Astrocyte of the spinal cord (primary cell): Measurements from ENCODE around the gene E2F7.

Experiments used
- DNase-seq: peaks from one replicate; pipeline ENCODE4 v3.0.0; 2011; ENCODE audit warnings: low read depth, low spot score
- H3K4me3 ChIP-seq: 2 replicates; pipeline ENCODE4 v1.5.1; 2011; ENCODE audit warnings: low read depth, mild to moderate bottlenecking, low read length, moderate library complexity
- in situ Hi-C: cut with HindIII; loops from 2 replicates; pipeline ENCODE4 v1.10.0; 2017; ENCODE audit warnings: low sequenced_read_pairs
- TF ChIP-seq, protein P1 (sequence below): IDR thresholded peaks from 2 replicates; pipeline ENCODE4 v1.5.1; 2012; ENCODE audit warnings: low read depth, mild to moderate bottlenecking, low read length, inconsistent platforms

E2F7 gene

DNA sequence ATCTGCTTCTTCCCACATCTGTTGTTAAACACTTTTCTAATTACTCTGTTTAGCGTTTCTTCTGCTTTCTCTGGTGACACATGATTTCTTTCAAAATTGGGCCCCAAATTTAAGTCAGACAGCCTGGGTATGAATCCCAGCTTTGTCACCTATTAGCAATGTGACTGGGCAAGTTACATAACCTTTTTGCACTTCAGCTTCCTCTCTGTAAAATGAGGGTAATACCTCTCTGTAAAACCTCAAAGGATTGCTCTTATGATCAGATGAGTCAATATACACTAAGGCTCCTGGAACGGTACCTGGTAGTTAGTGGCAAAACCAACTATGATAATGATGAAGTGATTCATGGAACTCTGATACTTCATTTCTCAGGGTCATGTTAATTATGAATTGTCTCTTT is 33.0 kb downstream of the E2F7 start:
- TF ChIP-seq, protein P1, sequence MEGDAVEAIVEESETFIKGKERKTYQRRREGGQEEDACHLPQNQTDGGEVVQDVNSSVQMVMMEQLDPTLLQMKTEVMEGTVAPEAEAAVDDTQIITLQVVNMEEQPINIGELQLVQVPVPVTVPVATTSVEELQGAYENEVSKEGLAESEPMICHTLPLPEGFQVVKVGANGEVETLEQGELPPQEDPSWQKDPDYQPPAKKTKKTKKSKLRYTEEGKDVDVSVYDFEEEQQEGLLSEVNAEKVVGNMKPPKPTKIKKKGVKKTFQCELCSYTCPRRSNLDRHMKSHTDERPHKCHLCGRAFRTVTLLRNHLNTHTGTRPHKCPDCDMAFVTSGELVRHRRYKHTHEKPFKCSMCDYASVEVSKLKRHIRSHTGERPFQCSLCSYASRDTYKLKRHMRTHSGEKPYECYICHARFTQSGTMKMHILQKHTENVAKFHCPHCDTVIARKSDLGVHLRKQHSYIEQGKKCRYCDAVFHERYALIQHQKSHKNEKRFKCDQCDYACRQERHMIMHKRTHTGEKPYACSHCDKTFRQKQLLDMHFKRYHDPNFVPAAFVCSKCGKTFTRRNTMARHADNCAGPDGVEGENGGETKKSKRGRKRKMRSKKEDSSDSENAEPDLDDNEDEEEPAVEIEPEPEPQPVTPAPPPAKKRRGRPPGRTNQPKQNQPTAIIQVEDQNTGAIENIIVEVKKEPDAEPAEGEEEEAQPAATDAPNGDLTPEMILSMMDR, result no peak
- H3K4me3 ChIP-seq, result no peak overlapping the region
- in situ Hi-C loops, result no loop called here
- DNase-seq, result peak; percentile 54

DNA sequence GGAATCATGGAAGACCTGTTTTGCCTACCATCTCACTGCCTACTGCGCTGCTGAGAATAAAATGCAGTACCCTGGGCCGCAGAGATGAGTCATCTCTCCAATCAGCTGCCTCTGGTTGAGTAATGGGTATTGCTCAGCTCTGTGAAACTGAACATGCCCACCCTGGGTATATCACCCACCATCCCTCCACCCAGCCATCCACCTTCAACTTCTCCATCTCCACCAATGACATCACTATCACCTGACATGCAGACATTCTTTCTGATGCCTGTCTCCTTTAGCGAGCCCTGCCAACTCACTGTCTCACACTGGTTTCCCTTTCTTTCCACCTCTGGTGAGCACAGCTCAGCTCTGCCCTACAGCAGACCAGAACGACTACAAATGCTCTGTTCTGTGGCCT is 33.6 kb downstream of the E2F7 start:
- TF ChIP-seq, protein P1, result no peak
- H3K4me3 ChIP-seq, result no peak overlapping the region
- in situ Hi-C loops, result no loop called here
- DNase-seq, result peak; percentile 72

DNA sequence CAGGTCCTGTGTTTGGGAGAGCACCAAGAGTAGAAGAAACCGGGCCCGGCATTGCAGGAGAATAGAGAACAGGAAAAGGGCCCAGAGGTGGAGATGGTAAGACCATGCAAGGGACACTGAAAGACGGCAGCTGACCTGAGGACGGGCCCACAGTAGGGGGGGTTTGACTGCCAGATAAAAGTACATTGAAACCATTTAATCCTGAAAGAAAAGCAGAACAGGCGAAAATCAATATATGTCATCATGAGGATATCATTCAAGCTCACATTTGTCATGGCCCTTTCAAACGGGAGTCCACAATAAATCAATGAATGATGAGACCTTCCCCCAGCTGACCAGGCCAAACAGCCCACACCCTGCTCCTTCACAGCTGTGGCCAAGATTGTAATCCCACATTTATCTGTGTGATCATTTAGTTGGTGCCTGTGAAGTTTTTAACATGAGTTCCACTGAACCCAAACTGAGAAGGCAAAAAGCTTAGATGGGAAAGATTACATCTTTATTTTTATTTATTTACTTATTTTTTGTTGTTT is 39.5 kb downstream of the E2F7 start:
- H3K4me3 ChIP-seq, result no peak overlapping the region
- TF ChIP-seq, protein P1, result no peak
- no peak for DNase-seq
- in situ Hi-C loops, result no loop called here

DNA sequence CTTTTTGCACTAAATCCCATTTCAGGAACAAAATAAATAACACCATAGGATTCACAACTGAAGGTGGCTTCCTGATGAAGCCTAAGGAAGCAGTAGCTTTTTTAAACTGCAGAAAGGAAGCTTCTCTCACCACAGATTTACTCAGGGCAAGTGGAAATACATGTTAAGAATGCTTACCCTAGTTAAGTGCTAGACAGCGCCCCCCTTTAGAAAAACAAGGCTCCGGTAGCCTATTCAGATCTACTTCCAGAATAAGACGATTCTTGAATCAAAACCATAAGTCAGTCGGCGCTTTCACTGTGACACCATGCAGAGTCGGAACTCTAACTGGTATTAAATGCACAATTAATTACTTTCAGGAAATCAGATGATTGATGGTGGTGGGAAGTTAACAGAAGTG is 41.9 kb downstream of the E2F7 start:
- H3K4me3 ChIP-seq, result no peak overlapping the region
- no peak for DNase-seq
- in situ Hi-C loops, result no loop called here
- TF ChIP-seq, protein P1, result no peak

DNA sequence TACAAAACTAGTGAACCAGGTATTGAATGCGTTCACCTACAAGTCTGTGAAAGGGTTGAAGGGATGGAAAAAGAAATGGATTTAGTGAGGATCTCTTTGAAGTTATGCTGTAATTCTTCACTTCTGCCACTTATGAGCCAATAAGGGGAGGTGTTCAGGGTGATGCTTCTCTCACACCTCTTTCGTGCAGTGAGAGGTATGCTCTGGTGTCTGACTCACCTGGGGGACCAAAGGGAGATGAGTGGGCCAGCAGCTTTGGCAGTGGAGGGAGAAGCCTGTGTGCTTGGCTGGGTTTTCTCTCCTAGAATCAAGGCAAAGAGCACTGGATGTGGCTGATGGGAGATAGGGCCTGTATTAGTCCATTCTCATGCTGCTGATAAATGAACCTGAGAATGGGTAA is 45.4 kb downstream of the E2F7 start:
- in situ Hi-C loops, result no loop called here
- TF ChIP-seq, protein P1, result no peak
- no peak for DNase-seq
- H3K4me3 ChIP-seq, result no peak overlapping the region

DNA sequence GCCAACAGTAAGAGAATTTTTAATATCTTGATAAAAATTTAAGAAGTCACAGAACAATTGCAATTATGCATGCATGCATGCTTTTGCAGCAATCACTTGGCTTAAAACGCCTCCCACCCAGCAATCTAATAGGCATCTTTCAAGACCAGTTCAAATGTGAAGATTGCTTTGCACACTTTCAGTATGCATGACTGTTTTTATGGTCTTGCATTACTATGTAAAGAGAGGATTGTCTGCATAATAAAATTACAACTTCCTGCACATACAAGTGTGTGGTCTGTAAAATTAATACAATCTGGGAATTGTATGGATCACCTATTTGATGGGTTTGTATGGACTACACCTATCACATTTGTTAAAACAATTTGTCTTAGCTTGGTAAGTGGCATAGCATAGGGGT is 48.8 kb downstream of the E2F7 start:
- no peak for DNase-seq
- TF ChIP-seq, protein P1, result no peak
- in situ Hi-C loops, result no loop called here

DNA sequence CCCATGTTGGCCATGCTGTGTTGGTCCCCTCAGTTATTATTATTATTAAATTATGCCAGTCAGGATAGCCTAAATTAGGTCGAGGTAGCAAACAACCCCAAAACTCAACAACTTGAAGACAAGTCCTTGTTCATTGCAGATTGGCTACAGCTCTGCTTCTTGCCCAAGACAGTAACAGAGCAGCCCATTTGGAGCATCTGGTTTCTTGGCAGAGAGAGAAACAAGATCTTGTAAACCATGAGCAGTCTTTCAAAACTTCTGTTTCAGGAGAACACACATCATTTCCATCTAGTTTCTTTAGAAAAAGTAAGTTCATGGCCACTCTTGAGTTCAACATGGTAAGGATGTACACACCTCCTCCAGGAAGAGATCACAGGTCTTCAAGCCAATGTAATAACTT is 52.3 kb downstream of the E2F7 start:
- H3K4me3 ChIP-seq, result no peak overlapping the region
- DNase-seq, result no peak
- in situ Hi-C loops, result no loop called here
- TF ChIP-seq, protein P1, result no peak

More for the DNA sequence above, 48.8 kb downstream of the E2F7 start:
- H3K4me3 ChIP-seq, result no peak overlapping the region
